ENCODE data around the gene OR5K2.

GRCh38 chr3:98534168-98534567 lies 36.7 kb downstream of the OR5K2 start:
- TF ChIP-seq CTCF (IDR thresholded peaks at IDR 0.05) (no peak), SMC3 (IDR thresholded peaks at IDR 0.05; ENCODE audit: low read depth, low read length) (no peak), MAX (IDR thresholded peaks at IDR 0.05; ENCODE audit: low read depth) (no peak), TAF1 (IDR thresholded peaks at IDR 0.05; ENCODE audit: borderline replicate concordance, low read depth, low read length) (no peak)

Data from SK-N-SH (cell line).